ENCODE results near the gene SNRPF. TPM values are rescaled to one million over a fixed set of nuclear protein-coding genes. Genes with fewer than 3 reads are reported as not detected.

The SNRPF gene
- total RNA-seq, 2 experiments from 2014 or later, result 51.2 to 54.4 TPM

- Mint-ChIP-seq H3K9me3 (no peaks in the 10 kb centered on the region), H3K4me3 (no peak overlapping the region), H3K27me3 (peaks cover 4% of the 10 kb centered on the region), H3K36me3 (ENCODE audit: low read depth) (no peaks in the 10 kb centered on the region), H3K4me1 (ENCODE audit: low read depth) (no peaks in the 10 kb centered on the region), H3K27ac (no peak overlapping the region)
- intact Hi-C loops (cut with micrococcal nuclease), result no loop called here
- ChIA-PET POLR2A (no interaction called here), CTCF (no interaction called here)
- TF ChIP-seq CTCF (IDR thresholded peaks at IDR 0.05), result no peak
- DNase-seq, result no peak
- no peak for ATAC-seq
Measured at GRCh38 chr12:95851606-95852005, 7.1 kb upstream of the SNRPF start.

GRCh38 chr12:95852133-95852532, 6.6 kb upstream of the SNRPF start:
- H3K4me3 Mint-ChIP-seq, result no peak overlapping the region
- ATAC-seq, result no peak
- CTCF ChIA-PET, result no interaction called here

GRCh38 chr12:95857156-95857555, 1.6 kb upstream of the SNRPF start:
- H3K27ac Mint-ChIP-seq, result no peak overlapping the region
- TF ChIP-seq CTCF (IDR thresholded peaks at IDR 0.05), result no peak
- DNase-seq, result no peak
- intact Hi-C loops (cut with micrococcal nuclease), result no loop called here
- peaks cover 19% of the 10 kb centered on the region for H3K4me1 Mint-ChIP-seq (ENCODE audit: low read depth)
- no peak for ATAC-seq
- ChIA-PET POLR2A (interaction anchor here (1.1 kb wide), 1 partner anchor 9 kb away, joined by 3 read pairs; no protein-coding TSS in a partner anchor), CTCF (interaction anchor here (1.3 kb wide), 1 partner anchor 13 kb away, joined by 3 read pairs; no protein-coding TSS in a partner anchor)
- no peak overlapping the region for H3K4me3 Mint-ChIP-seq
- H3K27me3 Mint-ChIP-seq, result peaks cover 3% of the 10 kb centered on the region
- peaks cover 17% of the 10 kb centered on the region for H3K36me3 Mint-ChIP-seq (ENCODE audit: low read depth)
- H3K9me3 Mint-ChIP-seq, result no peaks in the 10 kb centered on the region

More at GRCh38 chr12:95852133-95852532, 6.6 kb upstream of the SNRPF start:
- Mint-ChIP-seq H3K27ac (no peak overlapping the region), H3K9me3 (no peaks in the 10 kb centered on the region), H3K4me1 (ENCODE audit: low read depth) (no peaks in the 10 kb centered on the region), H3K27me3 (peaks cover 3% of the 10 kb centered on the region), H3K36me3 (ENCODE audit: low read depth) (no peaks in the 10 kb centered on the region)
- no peak for TF ChIP-seq CTCF (IDR thresholded peaks at IDR 0.05)
- intact Hi-C loops (cut with micrococcal nuclease), result no loop called here
- POLR2A ChIA-PET, result no interaction called here
- DNase-seq, result no peak

GRCh38 chr12:95857799-95858198, 953 bp upstream of the SNRPF start:
- POLR2A ChIA-PET, result interaction anchor here (1.1 kb wide), 1 partner anchor 10 kb away, joined by 3 read pairs; no protein-coding TSS in a partner anchor
- ATAC-seq, result no peak
- intact Hi-C loops (cut with micrococcal nuclease), result no loop called here

More at GRCh38 chr12:95857799-95858198, 953 bp upstream of the SNRPF start:
- Mint-ChIP-seq H3K27me3 (peaks cover 3% of the 10 kb centered on the region), H3K36me3 (ENCODE audit: low read depth) (peaks cover 23% of the 10 kb centered on the region), H3K27ac (no peak overlapping the region), H3K4me3 (no peak overlapping the region), H3K4me1 (ENCODE audit: low read depth) (peaks cover 24% of the 10 kb centered on the region), H3K9me3 (no peaks in the 10 kb centered on the region)
- CTCF ChIA-PET, result interaction anchor here (1.3 kb wide), 1 partner anchor 12 kb away, joined by 3 read pairs; no protein-coding TSS in a partner anchor
- TF ChIP-seq CTCF (IDR thresholded peaks at IDR 0.05), result no peak
- no peak for DNase-seq
